GM23248 (cell line): ENCODE measurements around the gene CAMK1D. TPM values are rescaled to one million over a fixed set of nuclear protein-coding genes. Genes with fewer than 3 reads are reported as not detected.

ENCODE experiments used
- DNase-seq: peaks from one replicate; pipeline ENCODE4 v3.0.0-alpha.2; 2015
- H2AFZ ChIP-seq: fragments of 200-600 bp; sonication (generic); 2 replicates; pipeline ENCODE4 v1.6.1; 2016; ENCODE audit warnings: antibody characterized with exemption
- H3F3A ChIP-seq: fragments of 200-600 bp; sonication (generic); 2 replicates; pipeline ENCODE4 v1.6.1; 2016; ENCODE audit warnings: mild to moderate bottlenecking, antibody characterized with exemption, mixed run types; ENCODE audit not compliant: insufficient read depth
- H3K27ac ChIP-seq: fragments of 200-600 bp; sonication (generic); 2 replicates; pipeline ENCODE4 v1.5.1; 2016; ENCODE audit warnings: mild to moderate bottlenecking
- H3K27me3 ChIP-seq: fragments of 200-600 bp; sonication (generic); replicated peaks from 2 replicates; pipeline ENCODE4 v1.6.1; 2016; ENCODE audit warnings: mild to moderate bottlenecking; ENCODE audit not compliant: insufficient read depth
- H3K36me3 ChIP-seq: fragments of 200-600 bp; sonication (generic); 2 replicates; pipeline ENCODE4 v1.6.1; 2016; ENCODE audit warnings: low read depth, mild to moderate bottlenecking
- H3K4me1 ChIP-seq: fragments of 200-600 bp; sonication (generic); 2 replicates; pipeline ENCODE4 v1.6.1; 2016; ENCODE audit warnings: mild to moderate bottlenecking; ENCODE audit not compliant: insufficient read depth
- H3K4me2 ChIP-seq: fragments of 200-600 bp; sonication (generic); one replicate; pipeline ENCODE4 v1.6.1; 2016; ENCODE audit warnings: mild to moderate bottlenecking; ENCODE audit not compliant: unreplicated experiment
- H3K4me3 ChIP-seq: fragments of 200-600 bp; sonication (generic); 2 replicates; pipeline ENCODE4 v1.5.1; 2016; ENCODE audit warnings: mild to moderate bottlenecking
- H3K79me2 ChIP-seq: fragments of 200-600 bp; sonication (generic); 2 replicates; pipeline ENCODE4 v1.6.1; 2016; ENCODE audit warnings: mild to moderate bottlenecking; ENCODE audit not compliant: insufficient read depth
- H3K9ac ChIP-seq: fragments of 200-600 bp; sonication (generic); 2 replicates; pipeline ENCODE4 v1.6.1; 2016; ENCODE audit warnings: mild to moderate bottlenecking
- H3K9me2 ChIP-seq: fragments of 200-600 bp; sonication (generic); 2 replicates; pipeline ENCODE4 v1.6.1; 2016; ENCODE audit warnings: mixed run types, mild to moderate bottlenecking, moderate library complexity; ENCODE audit not compliant: insufficient read depth
- H3K9me3 ChIP-seq: fragments of 200-600 bp; sonication (generic); one replicate; pipeline ENCODE4 v1.6.1; 2017; ENCODE audit warnings: low read depth
- H4K20me1 ChIP-seq: fragments of 200-600 bp; sonication (generic); 2 replicates; pipeline ENCODE4 v1.6.0; 2016; ENCODE audit not compliant: insufficient read depth
- EZH2 ChIP-seq: fragments of 200-600 bp; sonication (generic); IDR thresholded peaks from 2 replicates; pipeline ENCODE4 v1.6.1; 2018; ENCODE audit warnings: antibody characterized with exemption, mild to moderate bottlenecking; ENCODE audit not compliant: insufficient read depth, poor library complexity, severe bottlenecking
- EZH2phosphoT487 ChIP-seq: fragments of 200-600 bp; sonication (generic); IDR thresholded peaks from 2 replicates; pipeline ENCODE4 v1.6.1; 2018; ENCODE audit warnings: antibody characterized with exemption, moderate library complexity, mild to moderate bottlenecking, low read depth; ENCODE audit not compliant: insufficient read depth
- WGBS, 2 experiments: methylation state at CpG; one replicate each; pipeline ENCODE4 v1.1.6; 2015 to 2017; ENCODE audit warnings: low lambda C conversion rate in 2 of 2, low coverage in 1 of 2; ENCODE audit errors: missing lambda C conversion rate in 2 of 2; 5-methylcytosine and 5-hydroxymethylcytosine counted together
- in situ Hi-C: fragments of 300-500 bp; cut with MboI; formaldehyde crosslinking; loops from 2 replicates; pipeline ENCODE4 v1.15.0; 2020
- polyA plus RNA-seq: library from polyadenylated mRNA; unstranded; fragments of >200 nt; fragmentation: Nextera tagmentation; extraction: Ambion mirVana; gene quantifications from 2 replicates; pipeline ENCODE4 v1.2.1, GENCODE V29; 2016
- total RNA-seq: library from RNA; depleted of rRNA; stranded (reverse); fragments of >200 nt; shearing (Covaris generic); gene quantifications from 2 replicates; pipeline ENCODE4 v1.2.3, GENCODE V29; 2014

CAMK1D gene
- total and polyA plus RNA-seq, 2 experiments from 2014 or later = 0.22 to 0.55 TPM

GRCh38 chr10:12637649-12638048 lies 288.3 kb downstream of the CAMK1D start:
- Histone ChIP-seq H3K79me2 (no peaks in the 10 kb centered on the region), H3K27ac (no peak overlapping the region), H3K9me3 (no peaks in the 10 kb centered on the region), H3K4me2 (no peak overlapping the region), H3K4me3 (no peak overlapping the region), H3K36me3 (no peaks in the 10 kb centered on the region), H4K20me1 (no peaks in the 10 kb centered on the region), H3F3A (no peaks in the 10 kb centered on the region), H3K9ac (no peak overlapping the region), H3K4me1 (no peaks in the 10 kb centered on the region), H3K27me3 (no peaks in the 10 kb centered on the region), H2AFZ (no peak overlapping the region), H3K9me2 (no peaks in the 10 kb centered on the region)
- TF ChIP-seq EZH2phosphoT487 (no peak), EZH2 (no peak)
- DNase-seq = no peak
- WGBS, 2 experiments = 58 to 66% methylated on average over 8 of the region's 8 CpGs
- in situ Hi-C loops = no loop called here

GRCh38 chr10:12638103-12638502 lies 288.8 kb downstream of the CAMK1D start:
- Histone ChIP-seq H3K9me2 (no peaks in the 10 kb centered on the region), H3F3A (no peaks in the 10 kb centered on the region), H4K20me1 (no peaks in the 10 kb centered on the region), H3K9me3 (no peaks in the 10 kb centered on the region), H3K4me2 (no peak overlapping the region), H3K27me3 (no peaks in the 10 kb centered on the region), H3K4me1 (no peaks in the 10 kb centered on the region), H3K27ac (no peak overlapping the region), H3K79me2 (no peaks in the 10 kb centered on the region), H3K36me3 (no peaks in the 10 kb centered on the region), H3K4me3 (no peak overlapping the region), H2AFZ (no peak overlapping the region), H3K9ac (no peak overlapping the region)
- in situ Hi-C loops = no loop called here
- 39 to 42% methylated on average over 7 of the region's 7 CpGs for WGBS, 2 experiments
- DNase-seq = peak; percentile 15
- TF ChIP-seq EZH2phosphoT487 (no peak), EZH2 (no peak)

- H3F3A ChIP-seq = no peaks in the 10 kb centered on the region
These were observed 289.4 kb downstream of the CAMK1D start for GRCh38 chr10:12638781-12639180.

GRCh38 chr10:12639996-12640944 lies 290.9 kb downstream of the CAMK1D start:
- no peak overlapping the region for H3K4me2 ChIP-seq
- no peak for DNase-seq
- H3K9me2 ChIP-seq = no peaks in the 10 kb centered on the region
- no peaks in the 10 kb centered on the region for H3K27me3 ChIP-seq
- H3K4me3 ChIP-seq = no peak overlapping the region
- H4K20me1 ChIP-seq = no peaks in the 10 kb centered on the region
- H3K9me3 ChIP-seq = no peaks in the 10 kb centered on the region
- H2AFZ ChIP-seq = no peak overlapping the region
- H3K27ac ChIP-seq = no peak overlapping the region
- H3K36me3 ChIP-seq = no peaks in the 10 kb centered on the region
- H3K79me2 ChIP-seq = no peaks in the 10 kb centered on the region
- in situ Hi-C loops = no loop called here
- H3K4me1 ChIP-seq = no peaks in the 10 kb centered on the region
- no peak overlapping the region for H3K9ac ChIP-seq
- TF ChIP-seq EZH2phosphoT487 (no peak), EZH2 (no peak)
- no peaks in the 10 kb centered on the region for H3F3A ChIP-seq
- WGBS, 2 experiments = 51 to 56% methylated on average over 12 of the region's 12 CpGs

More at GRCh38 chr10:12638781-12639180, 289.4 kb downstream of the CAMK1D start:
- TF ChIP-seq EZH2phosphoT487 (no peak), EZH2 (no peak)
- H2AFZ ChIP-seq = no peak overlapping the region
- no peaks in the 10 kb centered on the region for H3K9me3 ChIP-seq
- no peaks in the 10 kb centered on the region for H3K36me3 ChIP-seq
- 65% methylated on average over 11 of the region's 11 CpGs for WGBS, 2 experiments
- in situ Hi-C loops = no loop called here
- no peak overlapping the region for H3K4me2 ChIP-seq
- H4K20me1 ChIP-seq = no peaks in the 10 kb centered on the region
- no peaks in the 10 kb centered on the region for H3K9me2 ChIP-seq
- H3K4me3 ChIP-seq = no peak overlapping the region
- no peaks in the 10 kb centered on the region for H3K79me2 ChIP-seq
- DNase-seq = no peak
- H3K27ac ChIP-seq = no peak overlapping the region
- no peaks in the 10 kb centered on the region for H3K27me3 ChIP-seq
- no peak overlapping the region for H3K9ac ChIP-seq
- H3K4me1 ChIP-seq = no peaks in the 10 kb centered on the region
